GM21825 (cell line): Measurements from ENCODE around the gene REEP3.
A peak's percentile ranks its signal among the peaks of the same experiment; 100 is the strongest.

Source experiments
- ATAC-seq: cut with Tn5 transposase; IDR thresholded peaks from one replicate; pipeline ENCODE4 v1.9.1; 2021; ENCODE audit warnings: mild to moderate bottlenecking, moderate library complexity; ENCODE audit not compliant: unreplicated experiment

REEP3 gene

GRCh38 chr10:63584725-63585035 lies 63.5 kb downstream of the REEP3 start:
- ATAC-seq: no peak

- no peak for ATAC-seq
Observed at GRCh38 chr10:63585041-63585440, 63.8 kb downstream of the REEP3 start.

GRCh38 chr10:63586043-63586442 lies 64.8 kb downstream of the REEP3 start:
- ATAC-seq: no peak

- ATAC-seq: no peak
Observed at GRCh38 chr10:63587191-63587590, 66.0 kb downstream of the REEP3 start.

GRCh38 chr10:63588436-63589167 lies 67.4 kb downstream of the REEP3 start:
- no peak for ATAC-seq

GRCh38 chr10:63591600-63592379 lies 70.6 kb downstream of the REEP3 start:
- no peak for ATAC-seq

GRCh38 chr10:63593576-63593975 lies 72.4 kb downstream of the REEP3 start:
- ATAC-seq: no peak

- no peak for ATAC-seq
Observed at GRCh38 chr10:63595072-63595471, 73.9 kb downstream of the REEP3 start.

GRCh38 chr10:63596924-63597323 lies 75.7 kb downstream of the REEP3 start:
- no peak for ATAC-seq

- ATAC-seq: no peak
Observed at GRCh38 chr10:63600540-63600939, 79.3 kb downstream of the REEP3 start.

GRCh38 chr10:63603709-63604445 lies 82.7 kb downstream of the REEP3 start:
- ATAC-seq: peak; percentile 72

GRCh38 chr10:63605197-63605967 lies 84.2 kb downstream of the REEP3 start:
- ATAC-seq: no peak

- no peak for ATAC-seq
Observed at GRCh38 chr10:63608511-63608910, 87.3 kb downstream of the REEP3 start.

- no peak for ATAC-seq
Observed at GRCh38 chr10:63611078-63611477, 89.9 kb downstream of the REEP3 start.

GRCh38 chr10:63614371-63614891 lies 93.2 kb downstream of the REEP3 start:
- no peak for ATAC-seq

- ATAC-seq: no peak
Observed at GRCh38 chr10:63618552-63618951, 97.4 kb downstream of the REEP3 start.

GRCh38 chr10:63619426-63619825 lies 98.2 kb downstream of the REEP3 start:
- no peak for ATAC-seq

GRCh38 chr10:63622097-63622496 lies 100.9 kb downstream of the REEP3 start:
- no peak for ATAC-seq

GRCh38 chr10:63624701-63625100 lies 103.5 kb downstream of the REEP3 start:
- no peak for ATAC-seq

GRCh38 chr10:63627396-63627795 lies 106.2 kb downstream of the REEP3 start:
- no peak for ATAC-seq

GRCh38 chr10:63627881-63628296 lies 106.7 kb downstream of the REEP3 start:
- no peak for ATAC-seq
